MG63 (cell line): ENCODE data around the gene LTB. TPM values are rescaled to one million over a fixed set of nuclear protein-coding genes. Genes with fewer than 3 reads are reported as not detected.

Experiments
- DNase-seq: peaks from one replicate; pipeline ENCODE4 v3.0.0-alpha.2; 2020
- H3K27me3 ChIP-seq: fragments of 250-450 bp; sonication (Bioruptor Pico); 2 replicates; pipeline ENCODE4 v1.5.1; 2020; ENCODE audit warnings: mild to moderate bottlenecking, moderate library complexity
- H3K36me3 ChIP-seq: fragments of 250-450 bp; sonication (Bioruptor Pico); 2 replicates; pipeline ENCODE4 v1.5.1; 2020; ENCODE audit warnings: mild to moderate bottlenecking, moderate library complexity
- H3K4me3 ChIP-seq: fragments of 250-450 bp; sonication (Bioruptor Pico); 2 replicates; pipeline ENCODE4 v1.5.1; 2020; ENCODE audit warnings: mild to moderate bottlenecking, moderate library complexity
- H3K9me3 ChIP-seq: fragments of 250-450 bp; sonication (Bioruptor Pico); 2 replicates; pipeline ENCODE4 v1.5.1; 2020; ENCODE audit warnings: mild to moderate bottlenecking, moderate library complexity
- total RNA-seq: library from RNA; depleted of rRNA; stranded (reverse); fragments of >200 nt; shearing (Covaris generic); gene quantifications from 2 replicates; pipeline ENCODE4 v1.2.3, GENCODE V29; 2014; ENCODE audit warnings: low replicate concordance; rRNA removed

The LTB gene, protein sequence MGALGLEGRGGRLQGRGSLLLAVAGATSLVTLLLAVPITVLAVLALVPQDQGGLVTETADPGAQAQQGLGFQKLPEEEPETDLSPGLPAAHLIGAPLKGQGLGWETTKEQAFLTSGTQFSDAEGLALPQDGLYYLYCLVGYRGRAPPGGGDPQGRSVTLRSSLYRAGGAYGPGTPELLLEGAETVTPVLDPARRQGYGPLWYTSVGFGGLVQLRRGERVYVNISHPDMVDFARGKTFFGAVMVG
- not detected in 2 replicates for total RNA-seq

DNA sequence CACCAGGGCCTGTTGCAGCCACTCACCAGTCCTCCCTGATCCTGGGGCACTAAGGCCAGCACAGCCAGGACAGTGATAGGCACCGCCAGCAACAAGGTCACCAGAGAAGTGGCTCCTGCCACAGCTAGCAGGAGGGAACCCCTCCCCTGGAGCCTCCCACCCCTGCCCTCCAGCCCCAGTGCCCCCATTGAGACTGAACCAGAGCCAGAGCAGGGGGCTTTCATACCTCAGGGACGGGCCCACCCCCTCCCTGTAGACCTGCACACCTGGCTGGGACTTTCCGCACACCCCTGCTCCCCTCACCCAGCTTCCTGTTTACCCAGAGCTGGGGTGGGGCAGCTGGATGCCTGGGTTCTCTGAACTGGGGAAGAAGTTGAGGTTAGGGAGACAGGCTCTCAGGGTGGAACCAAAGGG, at the start of gene LTB:
TSS of gene LTB (minus strand) at position 195 of the 414 bp plus-strand sequence. CDS start at position 188, 7 bp downstream.
- Histone ChIP-seq H3K27me3 (no peaks in the 10 kb centered on the region), H3K36me3 (no peaks in the 10 kb centered on the region), H3K9me3 (no peaks in the 10 kb centered on the region), H3K4me3 (peak within 1 kb of the TSS; percentile 71)
- no peak for DNase-seq

DNA sequence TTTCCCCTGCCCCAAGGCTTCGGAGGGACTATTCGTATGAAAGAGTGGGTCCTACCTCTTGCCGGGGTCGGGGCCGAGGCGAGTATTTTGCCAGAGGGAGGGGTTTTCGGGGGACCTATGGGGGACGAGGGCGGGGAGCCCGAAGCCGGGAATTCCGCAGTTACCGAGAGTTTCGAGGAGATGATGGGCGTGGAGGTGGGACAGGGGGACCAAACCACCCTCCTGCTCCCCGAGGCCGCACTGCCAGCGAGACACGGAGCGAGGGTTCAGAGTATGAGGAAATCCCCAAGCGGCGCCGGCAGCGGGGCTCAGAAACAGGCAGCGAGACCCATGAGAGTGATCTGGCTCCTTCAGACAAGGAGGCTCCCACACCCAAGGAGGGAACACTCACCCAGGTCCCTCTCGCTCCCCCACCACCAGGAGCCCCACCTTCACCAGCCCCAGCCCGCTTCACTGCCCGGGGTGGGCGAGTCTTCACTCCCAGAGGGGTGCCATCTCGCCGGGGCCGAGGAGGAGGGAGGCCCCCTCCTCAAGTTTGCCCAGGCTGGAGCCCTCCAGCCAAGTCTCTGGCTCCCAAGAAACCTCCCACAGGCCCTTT, 49.6 kb upstream of the LTB start:
- Histone ChIP-seq H3K27me3 (no peaks in the 10 kb centered on the region), H3K4me3 (no peak overlapping the region), H3K36me3 (peaks cover 72% of the 10 kb centered on the region), H3K9me3 (no peaks in the 10 kb centered on the region)
- DNase-seq = no peak

DNA sequence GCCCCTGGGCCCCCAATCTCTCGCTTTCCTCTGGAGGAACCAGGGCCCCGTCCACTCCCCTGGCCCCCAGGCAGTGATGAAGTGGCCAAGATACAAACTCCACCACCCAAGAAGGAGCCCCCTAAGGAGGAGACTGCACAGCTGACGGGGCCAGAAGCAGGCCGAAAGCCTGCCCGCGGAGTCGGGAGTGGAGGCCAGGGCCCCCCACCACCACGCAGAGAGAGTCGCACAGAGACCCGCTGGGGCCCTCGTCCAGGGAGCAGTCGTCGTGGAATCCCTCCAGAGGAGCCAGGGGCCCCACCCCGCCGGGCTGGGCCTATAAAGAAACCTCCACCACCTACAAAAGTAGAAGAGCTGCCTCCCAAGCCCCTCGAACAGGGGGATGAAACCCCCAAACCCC, 49.0 kb upstream of the LTB start:
- Histone ChIP-seq H3K36me3 (peaks cover 72% of the 10 kb centered on the region), H3K27me3 (no peaks in the 10 kb centered on the region), H3K4me3 (no peak overlapping the region), H3K9me3 (no peaks in the 10 kb centered on the region)
- DNase-seq = no peak

DNA sequence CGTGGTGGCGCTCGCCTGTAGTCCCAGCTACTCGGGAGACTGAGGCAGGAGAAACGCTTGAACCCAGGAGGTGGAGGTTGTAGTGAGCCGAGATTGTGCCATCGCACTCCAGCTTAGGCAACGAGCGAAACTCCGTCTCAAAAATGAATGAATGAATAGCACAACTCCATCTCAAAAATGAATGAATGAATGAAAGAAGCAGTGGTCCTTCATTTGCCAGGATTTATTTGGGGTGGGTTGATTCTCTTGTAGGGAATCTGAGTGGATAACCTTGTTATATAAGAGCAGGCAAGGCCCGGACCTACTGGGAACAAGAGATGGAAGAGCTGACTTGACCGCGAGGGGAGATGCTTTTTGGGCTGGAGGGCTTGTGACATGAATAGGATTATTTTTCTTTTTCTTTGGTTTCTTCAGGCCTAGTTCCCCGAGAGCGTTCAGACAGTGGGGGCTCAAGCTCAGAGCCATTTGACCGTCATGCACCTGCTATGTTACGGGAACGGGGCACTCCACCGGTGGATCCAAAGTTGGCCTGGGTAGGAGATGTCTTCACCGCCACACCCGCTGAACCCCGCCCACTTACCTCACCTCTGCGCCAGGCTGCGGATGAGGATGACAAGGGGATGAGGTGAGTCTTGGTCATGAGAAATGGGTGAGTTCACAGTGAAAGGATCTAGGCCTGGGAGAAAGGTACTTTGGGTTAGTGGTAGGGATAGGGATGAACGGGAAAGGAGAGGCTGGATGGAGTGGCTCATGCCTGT, 48.1 kb upstream of the LTB start:
- DNase-seq = no peak
- no peaks in the 10 kb centered on the region for H3K27me3 ChIP-seq
- H3K4me3 ChIP-seq = no peak overlapping the region
- no peaks in the 10 kb centered on the region for H3K9me3 ChIP-seq
- H3K36me3 ChIP-seq = peaks cover 75% of the 10 kb centered on the region

DNA sequence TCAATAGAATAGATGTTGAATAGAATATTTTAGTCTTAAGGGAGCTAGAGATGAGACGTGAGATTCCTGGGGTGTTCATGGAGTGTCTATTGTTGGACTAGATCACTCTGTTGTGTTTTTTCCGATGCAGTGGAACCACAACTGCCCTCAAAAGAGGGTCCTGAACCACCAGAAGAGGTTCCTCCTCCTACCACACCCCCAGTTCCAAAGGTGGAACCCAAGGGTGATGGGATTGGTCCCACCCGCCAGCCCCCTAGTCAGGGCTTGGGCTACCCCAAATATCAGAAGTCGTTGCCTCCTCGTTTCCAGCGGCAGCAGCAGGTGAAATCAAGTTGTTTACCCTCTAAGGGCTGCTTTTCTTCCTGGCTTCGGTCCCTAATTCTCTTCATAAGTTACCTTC, 46.8 kb upstream of the LTB start:
- H3K9me3 ChIP-seq = no peaks in the 10 kb centered on the region
- H3K4me3 ChIP-seq = no peak overlapping the region
- H3K27me3 ChIP-seq = no peaks in the 10 kb centered on the region
- no peak for DNase-seq
- H3K36me3 ChIP-seq = peaks cover 79% of the 10 kb centered on the region

DNA sequence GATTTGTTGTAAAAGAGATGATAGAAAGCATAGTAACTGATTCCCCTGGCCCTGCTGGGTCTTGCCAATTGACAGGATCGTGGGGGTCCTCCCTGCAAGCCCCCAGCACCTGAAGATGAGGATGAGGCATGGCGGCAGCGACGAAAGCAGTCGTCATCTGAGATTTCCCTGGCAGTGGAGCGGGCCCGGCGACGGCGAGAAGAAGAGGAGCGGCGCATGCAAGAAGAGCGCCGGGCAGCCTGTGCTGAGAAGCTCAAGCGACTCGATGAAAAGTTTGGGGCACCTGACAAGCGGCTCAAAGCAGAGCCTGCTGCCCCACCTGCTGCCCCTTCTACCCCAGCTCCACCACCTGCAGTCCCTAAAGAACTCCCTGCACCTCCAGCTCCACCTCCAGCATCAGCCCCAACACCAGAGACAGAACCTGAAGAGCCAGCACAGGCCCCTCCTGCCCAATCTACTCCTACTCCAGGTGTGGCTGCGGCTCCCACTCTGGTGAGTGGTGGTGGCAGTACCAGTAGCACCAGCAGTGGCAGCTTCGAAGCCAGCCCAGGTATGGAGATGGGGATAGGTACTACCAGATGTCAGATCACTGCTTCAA, 45.6 kb upstream of the LTB start:
- Histone ChIP-seq H3K9me3 (no peaks in the 10 kb centered on the region), H3K36me3 (peaks cover 82% of the 10 kb centered on the region), H3K4me3 (no peak overlapping the region), H3K27me3 (no peaks in the 10 kb centered on the region)
- DNase-seq = no peak

DNA sequence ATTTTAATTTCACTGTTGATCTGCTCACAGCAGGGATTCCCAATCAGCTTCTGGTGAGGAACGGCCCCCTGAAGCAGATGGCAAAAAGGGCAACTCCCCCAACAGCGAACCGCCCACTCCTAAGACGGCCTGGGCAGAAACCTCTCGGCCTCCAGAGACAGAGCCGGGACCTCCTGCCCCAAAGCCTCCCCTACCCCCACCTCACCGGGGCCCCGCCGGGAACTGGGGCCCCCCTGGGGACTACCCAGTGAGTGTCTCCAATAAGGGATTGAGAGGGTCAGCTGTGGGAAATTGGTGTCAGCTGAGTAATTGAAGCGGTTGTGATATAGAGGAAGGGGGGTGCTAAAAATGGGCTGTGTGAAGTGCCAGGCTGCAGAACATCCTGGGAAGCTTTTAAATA, 44.7 kb upstream of the LTB start:
- DNase-seq = no peak
- Histone ChIP-seq H3K36me3 (peaks cover 82% of the 10 kb centered on the region), H3K4me3 (no peak overlapping the region), H3K9me3 (no peaks in the 10 kb centered on the region), H3K27me3 (no peaks in the 10 kb centered on the region)

DNA sequence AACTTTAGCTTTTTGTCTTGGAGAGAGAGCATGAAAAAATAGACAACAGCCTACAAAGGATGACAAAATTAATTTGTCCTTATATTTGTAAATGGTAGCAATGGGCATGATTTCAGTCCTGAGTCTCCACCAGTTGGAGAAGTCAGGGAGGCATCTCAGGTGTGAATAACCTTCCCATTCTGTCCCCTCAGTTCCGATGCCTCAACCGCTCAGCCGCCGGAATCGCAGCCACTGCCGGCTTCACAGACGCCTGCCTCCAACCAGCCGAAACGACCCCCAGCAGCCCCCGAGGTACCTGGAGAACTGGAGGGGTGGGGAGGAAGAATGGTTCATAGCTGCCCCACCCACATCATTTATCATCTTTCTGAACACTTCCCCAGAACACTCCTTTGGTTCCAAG, 41.8 kb upstream of the LTB start:
- Histone ChIP-seq H3K36me3 (peaks cover 71% of the 10 kb centered on the region), H3K27me3 (no peaks in the 10 kb centered on the region), H3K9me3 (no peaks in the 10 kb centered on the region), H3K4me3 (no peak overlapping the region)
- no peak for DNase-seq

DNA sequence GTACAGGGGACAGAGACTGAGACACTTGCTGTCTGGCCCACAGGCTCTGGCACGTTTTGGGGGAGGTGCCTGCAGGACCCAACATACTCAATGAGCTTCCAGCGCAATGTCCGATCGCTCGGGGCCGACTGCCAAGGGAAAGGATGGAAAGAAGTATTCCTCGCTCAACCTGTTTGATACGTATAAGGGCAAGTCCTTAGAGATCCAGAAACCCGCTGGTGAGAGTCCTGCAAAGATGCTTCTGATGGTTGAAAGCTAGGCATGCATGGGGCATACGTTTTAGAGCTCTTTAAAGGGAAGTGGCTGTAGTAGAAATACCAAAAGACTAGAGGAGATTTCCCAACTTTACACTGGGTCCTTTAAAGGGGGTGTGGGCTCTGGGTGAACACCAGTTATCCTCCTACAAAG, 40.5 kb upstream of the LTB start:
- Histone ChIP-seq H3K36me3 (peaks cover 57% of the 10 kb centered on the region), H3K4me3 (no peak overlapping the region), H3K27me3 (no peaks in the 10 kb centered on the region), H3K9me3 (no peaks in the 10 kb centered on the region)
- no peak for DNase-seq

DNA sequence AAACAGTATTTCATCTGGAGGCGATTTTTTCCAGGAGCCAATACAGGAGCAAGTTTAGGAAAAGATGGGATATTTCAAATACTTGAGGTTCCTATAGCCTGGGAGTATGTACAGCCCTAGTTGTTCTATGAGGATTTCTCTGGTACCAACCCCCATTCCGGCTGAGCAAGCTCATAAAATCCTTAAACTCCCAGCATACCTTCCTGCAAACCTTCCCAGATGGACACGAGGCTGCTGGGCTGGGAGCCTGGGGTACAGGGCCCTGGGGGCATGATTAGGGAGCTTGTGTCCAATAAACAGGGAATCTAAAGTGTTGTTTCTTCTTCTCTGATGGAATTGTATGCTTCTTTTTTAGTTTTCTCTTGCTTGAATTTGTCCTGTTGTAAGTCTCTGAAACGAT, 39.8 kb upstream of the LTB start:
- DNase-seq = no peak
- peaks cover 53% of the 10 kb centered on the region for H3K36me3 ChIP-seq
- H3K27me3 ChIP-seq = no peaks in the 10 kb centered on the region

DNA sequence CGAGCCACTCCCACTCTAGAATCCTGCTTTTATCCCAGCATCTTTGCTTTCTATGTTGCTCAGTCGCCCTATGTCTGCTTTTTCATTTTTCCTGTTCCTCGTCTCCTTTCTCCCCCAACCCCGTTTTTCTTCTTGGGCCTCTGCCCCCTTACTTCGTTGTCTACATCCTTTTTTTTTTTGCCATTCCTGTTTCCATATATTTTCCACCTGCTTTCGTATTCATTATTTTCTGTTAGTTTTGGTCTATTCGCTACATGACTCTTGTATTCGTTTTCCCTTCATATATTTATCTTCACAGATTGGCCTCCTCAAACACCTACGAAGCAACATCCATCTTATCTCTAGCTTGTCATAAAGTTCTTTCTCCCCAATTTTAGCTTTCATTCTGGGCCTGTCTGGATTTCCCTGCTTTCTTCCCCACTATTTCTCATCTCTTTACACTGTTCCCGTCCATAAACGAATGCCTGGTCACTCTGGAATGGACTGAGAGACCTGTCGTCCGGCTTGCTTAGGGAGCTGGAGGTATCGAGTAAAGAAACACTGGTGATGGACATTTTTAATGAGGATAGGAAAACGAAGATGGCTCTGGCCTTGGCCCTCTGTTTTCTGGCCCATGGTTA, 39.2 kb upstream of the LTB start:
- Histone ChIP-seq H3K27me3 (no peaks in the 10 kb centered on the region), H3K4me3 (peak overlapping the region; percentile 85), H3K36me3 (peaks cover 47% of the 10 kb centered on the region), H3K9me3 (no peaks in the 10 kb centered on the region)
- no peak for DNase-seq

More for the DNA sequence above, 39.8 kb upstream of the LTB start:
- H3K9me3 ChIP-seq = no peaks in the 10 kb centered on the region
- H3K4me3 ChIP-seq = peak overlapping the region; percentile 85

DNA sequence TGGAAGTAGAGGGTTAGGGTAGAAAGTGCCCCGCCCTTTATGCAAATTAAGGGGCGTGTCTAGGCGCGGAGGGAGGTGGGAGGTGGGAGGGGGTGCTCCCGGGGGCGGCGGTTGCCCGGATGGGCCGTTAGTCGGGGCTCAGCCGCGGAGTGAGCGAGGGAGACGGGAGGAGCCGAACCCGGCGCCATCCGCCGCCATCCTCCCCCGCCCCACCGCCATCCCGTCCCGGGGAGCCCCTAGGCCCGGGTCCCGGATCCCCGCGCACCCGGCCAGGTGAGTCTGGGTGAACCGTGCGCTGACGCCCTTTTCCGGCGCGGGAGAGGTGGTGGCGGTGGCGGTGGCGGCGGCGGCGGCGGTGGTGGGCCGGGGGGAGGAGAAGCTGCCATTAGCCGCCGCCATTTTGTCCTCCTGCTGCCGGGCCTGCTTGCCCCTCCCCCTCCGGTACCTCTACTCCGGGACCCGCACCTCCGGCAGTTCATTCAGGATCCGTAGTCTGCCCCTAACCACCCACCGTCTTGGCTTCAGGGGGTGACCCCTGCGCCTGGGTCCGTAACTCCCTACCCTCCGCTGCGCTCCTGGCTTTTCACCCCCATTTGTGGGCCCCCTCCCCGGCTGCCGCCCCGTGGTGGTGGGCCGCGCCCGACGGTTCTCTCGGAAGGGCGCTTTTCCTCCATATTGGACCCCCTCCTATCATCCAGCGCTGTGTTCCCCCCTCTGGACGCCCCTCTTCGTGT, 38.5 kb upstream of the LTB start, which contains the start of gene PRRC2A:
TSS of gene PRRC2A (plus strand) at position 130 of the 734 bp plus-strand sequence. CDS start 2,075 bp downstream, outside the sequence.
- Histone ChIP-seq H3K4me3 (peak within 1 kb of the TSS; percentile 85), H3K27me3 (no peaks in the 10 kb centered on the region), H3K9me3 (no peaks in the 10 kb centered on the region), H3K36me3 (peaks cover 43% of the 10 kb centered on the region)
- DNase-seq = peak; percentile 69

DNA sequence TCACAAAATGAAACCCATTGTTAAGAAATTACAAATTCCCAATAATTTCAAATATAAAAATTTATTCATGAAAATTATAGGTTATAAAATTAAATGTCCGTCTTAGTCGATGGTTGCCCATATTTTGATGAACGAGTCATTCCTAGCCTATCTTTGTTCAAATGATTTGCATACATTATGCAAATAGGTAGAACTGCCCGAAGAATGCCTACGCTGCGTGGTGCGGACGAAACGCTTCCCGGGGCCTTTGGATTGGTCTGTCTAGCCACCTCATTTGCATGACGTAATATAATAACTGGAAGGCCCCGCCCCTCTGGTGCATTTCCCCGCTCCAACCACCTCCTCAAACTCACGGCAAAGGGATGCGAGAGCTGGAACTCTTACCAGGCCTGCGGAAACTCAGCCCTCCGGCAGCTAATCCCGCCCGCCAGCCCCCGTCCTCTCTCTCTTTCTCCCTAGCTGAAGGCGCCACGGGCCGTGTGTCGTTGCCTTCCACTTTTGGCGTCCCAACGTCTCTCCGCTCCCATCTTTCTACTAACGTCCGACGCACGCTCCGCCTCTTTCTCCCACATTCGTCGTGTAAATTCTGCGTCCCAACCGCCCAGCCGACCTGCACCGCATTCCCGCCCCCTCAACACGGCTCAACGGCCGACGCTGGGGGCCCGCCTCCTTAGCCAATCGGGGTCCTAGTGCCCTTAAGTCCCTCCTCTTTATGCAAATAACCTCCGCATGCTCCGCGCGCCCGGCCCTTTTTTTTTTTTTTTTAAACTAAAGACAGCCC, 37.8 kb upstream of the LTB start:
- Histone ChIP-seq H3K36me3 (peaks cover 35% of the 10 kb centered on the region), H3K27me3 (no peaks in the 10 kb centered on the region), H3K4me3 (peak overlapping the region; percentile 85), H3K9me3 (no peaks in the 10 kb centered on the region)
- peak; percentile 96 for DNase-seq

DNA sequence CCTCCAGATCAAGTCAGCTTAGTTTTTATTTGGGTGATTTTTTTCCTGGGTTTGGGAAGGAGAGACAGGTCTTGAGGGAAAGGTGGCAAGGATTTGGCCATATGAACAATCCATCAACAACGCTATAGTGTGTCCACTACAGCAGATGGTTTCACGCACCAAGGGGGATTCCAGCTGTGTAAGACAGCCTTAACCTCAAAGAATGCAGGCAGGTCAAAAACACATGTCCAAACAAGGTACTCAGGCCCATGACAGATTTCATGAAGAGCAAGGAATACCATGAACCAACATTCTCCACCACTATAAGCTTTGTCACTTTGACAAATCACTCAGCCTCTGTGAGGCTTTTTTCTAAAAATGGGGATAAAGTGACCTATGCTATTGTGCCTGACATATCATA, 34.8 kb upstream of the LTB start:
- H3K27me3 ChIP-seq = no peaks in the 10 kb centered on the region
- peaks cover 9% of the 10 kb centered on the region for H3K36me3 ChIP-seq
- H3K9me3 ChIP-seq = no peaks in the 10 kb centered on the region
- DNase-seq = no peak
- H3K4me3 ChIP-seq = no peak overlapping the region

DNA sequence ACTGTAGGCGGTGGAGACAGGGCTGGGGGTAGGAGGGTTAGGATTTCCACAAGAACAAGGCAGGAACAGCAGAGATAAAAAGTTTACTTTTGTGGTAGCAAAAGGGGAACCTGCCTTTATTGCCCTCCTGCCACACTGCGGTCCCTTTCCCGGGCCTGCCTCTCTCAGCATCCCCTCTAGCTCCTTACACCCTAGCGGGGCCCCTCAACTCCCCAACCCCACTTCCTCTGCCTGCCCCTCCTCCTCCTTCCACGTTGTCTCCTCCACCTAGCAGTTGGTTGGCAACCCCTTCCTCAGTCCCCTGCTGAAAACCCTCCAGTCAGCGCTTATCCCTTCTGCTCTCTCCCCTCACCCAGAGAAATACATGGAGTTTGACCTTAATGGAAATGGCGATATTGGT, 33.5 kb upstream of the LTB start:
- no peak for DNase-seq
- Histone ChIP-seq H3K36me3 (no peaks in the 10 kb centered on the region), H3K4me3 (no peak overlapping the region), H3K9me3 (no peaks in the 10 kb centered on the region), H3K27me3 (no peaks in the 10 kb centered on the region)
